Esophagus muscularis mucosa (tissue), 3 donors: ENCODE data around the gene SAFB2.

Experiments
- POLR2A ChIP-seq: fragments of 450-650 bp; IDR thresholded peaks from one replicate; pipeline ENCODE4 v1.6.1; 2017; ENCODE audit warnings: antibody characterized with exemption, moderate library complexity, mild to moderate bottlenecking, low read depth
- POLR2AphosphoS5 ChIP-seq, 2 donors: sonication (generic); formaldehyde crosslinking; IDR thresholded peaks; one replicate each; pipeline ENCODE4 v1.6.1; 2017; ENCODE audit warnings: antibody characterized with exemption in 2 of 2
- TF ChIP-seq, protein P1 (sequence below), 3 experiments: fragments of 200-600 bp in 2 of 3; fragments of 450-650 bp in 1 of 3; sonication (generic) in 2 of 3; IDR thresholded peaks; one replicate each; pipeline ENCODE4 v1.5.1; 2017 to 2019; ENCODE audit warnings: antibody characterized with exemption in 3 of 3, mild to moderate bottlenecking in 2 of 3, moderate library complexity in 1 of 3

DNA sequence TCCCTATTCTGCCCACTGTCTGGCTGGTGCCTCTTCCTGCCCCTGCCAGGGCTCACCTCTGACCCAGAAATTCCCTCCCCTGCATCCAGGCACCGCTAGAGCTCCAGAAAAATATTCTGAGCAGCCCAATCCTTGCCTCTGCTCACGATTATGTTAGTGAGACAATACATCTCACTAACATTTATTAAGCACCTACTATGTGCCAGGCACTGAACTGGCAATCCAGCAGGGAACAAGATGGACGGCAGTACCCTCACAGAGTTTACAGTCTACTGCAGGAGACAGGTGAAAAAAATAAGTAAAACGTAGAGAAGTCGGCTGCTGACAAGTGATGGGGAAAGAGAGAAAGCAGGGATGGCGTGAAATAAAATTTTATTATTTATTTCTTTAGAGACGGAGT, 60.3 kb downstream of the SAFB2 start:
- TF ChIP-seq, protein P1, sequence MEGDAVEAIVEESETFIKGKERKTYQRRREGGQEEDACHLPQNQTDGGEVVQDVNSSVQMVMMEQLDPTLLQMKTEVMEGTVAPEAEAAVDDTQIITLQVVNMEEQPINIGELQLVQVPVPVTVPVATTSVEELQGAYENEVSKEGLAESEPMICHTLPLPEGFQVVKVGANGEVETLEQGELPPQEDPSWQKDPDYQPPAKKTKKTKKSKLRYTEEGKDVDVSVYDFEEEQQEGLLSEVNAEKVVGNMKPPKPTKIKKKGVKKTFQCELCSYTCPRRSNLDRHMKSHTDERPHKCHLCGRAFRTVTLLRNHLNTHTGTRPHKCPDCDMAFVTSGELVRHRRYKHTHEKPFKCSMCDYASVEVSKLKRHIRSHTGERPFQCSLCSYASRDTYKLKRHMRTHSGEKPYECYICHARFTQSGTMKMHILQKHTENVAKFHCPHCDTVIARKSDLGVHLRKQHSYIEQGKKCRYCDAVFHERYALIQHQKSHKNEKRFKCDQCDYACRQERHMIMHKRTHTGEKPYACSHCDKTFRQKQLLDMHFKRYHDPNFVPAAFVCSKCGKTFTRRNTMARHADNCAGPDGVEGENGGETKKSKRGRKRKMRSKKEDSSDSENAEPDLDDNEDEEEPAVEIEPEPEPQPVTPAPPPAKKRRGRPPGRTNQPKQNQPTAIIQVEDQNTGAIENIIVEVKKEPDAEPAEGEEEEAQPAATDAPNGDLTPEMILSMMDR (IDR thresholded peaks at IDR 0.05) = no peak
- TF ChIP-seq POLR2AphosphoS5 (IDR thresholded peaks at IDR 0.05) (no peak), POLR2A (no peak)
